Measurements from ENCODE around the gene HPCAL1. TPM values are rescaled to one million over a fixed set of nuclear protein-coding genes. Genes with fewer than 3 reads are reported as not detected.

Gene HPCAL1
- total and polyA plus RNA-seq, 10 of the 15 experiments (the other 5 are each of a cell fraction or from before 2014, with no cell fraction given), result 0.40 to 12.8 (median 7.9) TPM

DNA sequence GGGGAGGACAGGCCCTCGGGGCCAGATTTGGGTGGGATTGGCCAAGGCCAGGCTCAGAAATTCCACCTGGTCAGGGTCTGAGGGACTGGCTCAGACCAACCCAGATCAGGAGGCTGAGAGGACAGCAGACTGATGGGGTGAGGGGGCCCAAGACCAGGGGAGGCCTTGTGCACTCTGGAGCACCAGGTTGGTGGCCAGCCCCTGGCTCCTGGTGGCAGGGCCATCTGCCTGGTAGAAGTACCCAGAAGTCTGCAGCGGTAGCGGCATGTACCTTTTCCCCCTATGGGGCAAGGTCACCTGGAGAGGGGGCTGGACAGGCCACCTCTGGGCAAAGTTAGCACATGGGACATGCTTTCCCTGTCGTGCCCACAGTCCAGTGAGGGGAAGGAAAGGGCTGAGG, 166.6 kb downstream of the HPCAL1 start:
- POLR2A ChIA-PET, result interaction anchor here (1.1 kb wide), 1 partner anchor 58 kb away, joined by 5 read pairs; no protein-coding TSS in a partner anchor
- Histone ChIP-seq H4K20me1 (ENCODE audit: control insufficient read depth, insufficient read depth) (no peaks in the 10 kb centered on the region; the same call in 1 of the 2 replicates), H3K36me3 (ENCODE audit: control insufficient read depth in 2 of 2, insufficient read depth in 2 of 2, low read length in 1 of 2) (no peaks in the 10 kb centered on the region), H3K79me2 (ENCODE audit: control insufficient read depth, insufficient read depth, low read length) (no peaks in the 10 kb centered on the region), H3K4me1 (ENCODE audit: control insufficient read depth, insufficient read depth, low read length) (no peaks in the 10 kb centered on the region), H3K27ac (ENCODE audit: control insufficient read depth, insufficient read depth) (no peak overlapping the region), H3K27me3 (replicated peaks in 1 of 2; ENCODE audit: control insufficient read depth in 2 of 2, insufficient read depth in 2 of 2, low read length in 1 of 2) (no peaks in the 10 kb centered on the region; a peak in 1 of 4 replicates), H2AFZ (ENCODE audit: control insufficient read depth, low read depth, low read length) (no peak overlapping the region), H3K4me2 (ENCODE audit: control insufficient read depth, insufficient read depth) (no peak overlapping the region), H3K9me3 (replicated peaks; ENCODE audit: control insufficient read depth, insufficient read depth, low read length) (no peaks in the 10 kb centered on the region), H3K4me3 (no peak overlapping the region), H3K9ac (ENCODE audit: control insufficient read depth, insufficient read depth, low read length) (no peak overlapping the region)
- WGBS (ENCODE audit: insufficient coverage, insufficient replicate concordance, low lambda C conversion rate, missing lambda C conversion rate), result 55% methylated on average over 4 of the region's 4 CpGs
- RAD21 ChIA-PET (ENCODE audit: unreplicated experiment), result no interaction called here
- FAIRE-seq (no peak), DNase-seq (ENCODE audit: low read depth, low spot score) (no peak), ATAC-seq (no peak)
- TF ChIP-seq RCOR1 (conservative IDR thresholded peaks at IDR 0.05; ENCODE audit: low read depth, low read length) (no peak), ATF7 (IDR thresholded peaks at IDR 0.05; ENCODE audit: low read depth) (no peak), ZNF384 (IDR thresholded peaks at IDR 0.05; ENCODE audit: borderline replicate concordance, low read depth, low read length) (no peak), SMAD1 (IDR thresholded peaks at IDR 0.05; ENCODE audit: low read depth, partially characterized antibody) (no peak), BHLHE40 (IDR thresholded peaks at IDR 0.05; ENCODE audit: borderline replicate concordance in 1 of 2, low read depth in 2 of 2, low read length in 1 of 2) (no peak), TCF7 (IDR thresholded peaks at IDR 0.05; ENCODE audit: borderline replicate concordance) (no peak), TBL1XR1 (IDR thresholded peaks at IDR 0.05; ENCODE audit: low read depth, low read length) (no peak), SRF (IDR thresholded peaks at IDR 0.05; ENCODE audit: low read depth in 2 of 2, low read length in 2 of 2) (no peak), TARDBP (IDR thresholded peaks at IDR 0.05; ENCODE audit: borderline replicate concordance) (no peak), YY1 (IDR thresholded peaks at IDR 0.05; ENCODE audit: low read depth, low read length) (no peak), ZNF24 (IDR thresholded peaks at IDR 0.05) (no peak), NFXL1 (IDR thresholded peaks at IDR 0.05; ENCODE audit: borderline replicate concordance) (no peak), SIN3A (IDR thresholded peaks at IDR 0.05; ENCODE audit: low read depth, low read length) (no peak)
- TF ChIP-seq, protein P1, sequence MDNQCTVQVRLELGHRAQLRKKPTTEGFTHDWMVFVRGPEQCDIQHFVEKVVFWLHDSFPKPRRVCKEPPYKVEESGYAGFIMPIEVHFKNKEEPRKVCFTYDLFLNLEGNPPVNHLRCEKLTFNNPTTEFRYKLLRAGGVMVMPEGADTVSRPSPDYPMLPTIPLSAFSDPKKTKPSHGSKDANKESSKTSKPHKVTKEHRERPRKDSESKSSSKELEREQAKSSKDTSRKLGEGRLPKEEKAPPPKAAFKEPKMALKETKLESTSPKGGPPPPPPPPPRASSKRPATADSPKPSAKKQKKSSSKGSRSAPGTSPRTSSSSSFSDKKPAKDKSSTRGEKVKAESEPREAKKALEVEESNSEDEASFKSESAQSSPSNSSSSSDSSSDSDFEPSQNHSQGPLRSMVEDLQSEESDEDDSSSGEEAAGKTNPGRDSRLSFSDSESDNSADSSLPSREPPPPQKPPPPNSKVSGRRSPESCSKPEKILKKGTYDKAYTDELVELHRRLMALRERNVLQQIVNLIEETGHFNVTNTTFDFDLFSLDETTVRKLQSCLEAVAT (IDR thresholded peaks at IDR 0.05), result no peak
- TF ChIP-seq, protein P2, sequence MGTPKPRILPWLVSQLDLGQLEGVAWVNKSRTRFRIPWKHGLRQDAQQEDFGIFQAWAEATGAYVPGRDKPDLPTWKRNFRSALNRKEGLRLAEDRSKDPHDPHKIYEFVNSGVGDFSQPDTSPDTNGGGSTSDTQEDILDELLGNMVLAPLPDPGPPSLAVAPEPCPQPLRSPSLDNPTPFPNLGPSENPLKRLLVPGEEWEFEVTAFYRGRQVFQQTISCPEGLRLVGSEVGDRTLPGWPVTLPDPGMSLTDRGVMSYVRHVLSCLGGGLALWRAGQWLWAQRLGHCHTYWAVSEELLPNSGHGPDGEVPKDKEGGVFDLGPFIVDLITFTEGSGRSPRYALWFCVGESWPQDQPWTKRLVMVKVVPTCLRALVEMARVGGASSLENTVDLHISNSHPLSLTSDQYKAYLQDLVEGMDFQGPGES (IDR thresholded peaks at IDR 0.05), result no peak
- TF ChIP-seq, protein P3, sequence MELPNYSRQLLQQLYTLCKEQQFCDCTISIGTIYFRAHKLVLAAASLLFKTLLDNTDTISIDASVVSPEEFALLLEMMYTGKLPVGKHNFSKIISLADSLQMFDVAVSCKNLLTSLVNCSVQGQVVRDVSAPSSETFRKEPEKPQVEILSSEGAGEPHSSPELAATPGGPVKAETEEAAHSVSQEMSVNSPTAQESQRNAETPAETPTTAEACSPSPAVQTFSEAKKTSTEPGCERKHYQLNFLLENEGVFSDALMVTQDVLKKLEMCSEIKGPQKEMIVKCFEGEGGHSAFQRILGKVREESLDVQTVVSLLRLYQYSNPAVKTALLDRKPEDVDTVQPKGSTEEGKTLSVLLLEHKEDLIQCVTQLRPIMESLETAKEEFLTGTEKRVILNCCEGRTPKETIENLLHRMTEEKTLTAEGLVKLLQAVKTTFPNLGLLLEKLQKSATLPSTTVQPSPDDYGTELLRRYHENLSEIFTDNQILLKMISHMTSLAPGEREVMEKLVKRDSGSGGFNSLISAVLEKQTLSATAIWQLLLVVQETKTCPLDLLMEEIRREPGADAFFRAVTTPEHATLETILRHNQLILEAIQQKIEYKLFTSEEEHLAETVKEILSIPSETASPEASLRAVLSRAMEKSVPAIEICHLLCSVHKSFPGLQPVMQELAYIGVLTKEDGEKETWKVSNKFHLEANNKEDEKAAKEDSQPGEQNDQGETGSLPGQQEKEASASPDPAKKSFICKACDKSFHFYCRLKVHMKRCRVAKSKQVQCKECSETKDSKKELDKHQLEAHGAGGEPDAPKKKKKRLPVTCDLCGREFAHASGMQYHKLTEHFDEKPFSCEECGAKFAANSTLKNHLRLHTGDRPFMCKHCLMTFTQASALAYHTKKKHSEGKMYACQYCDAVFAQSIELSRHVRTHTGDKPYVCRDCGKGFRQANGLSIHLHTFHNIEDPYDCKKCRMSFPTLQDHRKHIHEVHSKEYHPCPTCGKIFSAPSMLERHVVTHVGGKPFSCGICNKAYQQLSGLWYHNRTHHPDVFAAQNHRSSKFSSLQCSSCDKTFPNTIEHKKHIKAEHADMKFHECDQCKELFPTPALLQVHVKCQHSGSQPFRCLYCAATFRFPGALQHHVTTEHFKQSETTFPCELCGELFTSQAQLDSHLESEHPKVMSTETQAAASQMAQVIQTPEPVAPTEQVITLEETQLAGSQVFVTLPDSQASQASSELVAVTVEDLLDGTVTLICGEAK (IDR thresholded peaks at IDR 0.05; ENCODE audit: borderline replicate concordance), result no peak
- TF ChIP-seq, protein P4, sequence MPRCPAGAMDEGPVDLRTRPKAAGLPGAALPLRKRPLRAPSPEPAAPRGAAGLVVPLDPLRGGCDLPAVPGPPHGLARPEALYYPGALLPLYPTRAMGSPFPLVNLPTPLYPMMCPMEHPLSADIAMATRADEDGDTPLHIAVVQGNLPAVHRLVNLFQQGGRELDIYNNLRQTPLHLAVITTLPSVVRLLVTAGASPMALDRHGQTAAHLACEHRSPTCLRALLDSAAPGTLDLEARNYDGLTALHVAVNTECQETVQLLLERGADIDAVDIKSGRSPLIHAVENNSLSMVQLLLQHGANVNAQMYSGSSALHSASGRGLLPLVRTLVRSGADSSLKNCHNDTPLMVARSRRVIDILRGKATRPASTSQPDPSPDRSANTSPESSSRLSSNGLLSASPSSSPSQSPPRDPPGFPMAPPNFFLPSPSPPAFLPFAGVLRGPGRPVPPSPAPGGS (IDR thresholded peaks at IDR 0.05; ENCODE audit: borderline replicate concordance, insufficient read depth, low read depth, low read length, poor library complexity, severe bottlenecking), result no peak
- no TSS peak for BruUV-seq (replicated peaks)
- in situ Hi-C loops (cut with MboI) (no loop called here), intact Hi-C loops (cut with micrococcal nuclease; ENCODE audit: unreplicated experiment) (no loop called here)
- CTCF ChIA-PET, result no interaction called here
- SMC1A ChIA-PET (ENCODE audit: uncharacterized antibody, unreplicated experiment), result no interaction called here
